CD14-positive monocyte (primary cell): ENCODE results near the gene KAZALD1. TPM values are rescaled to one million over a fixed set of nuclear protein-coding genes. Genes with fewer than 3 reads are reported as not detected.

Source experiments
- DNase-seq, 3 donors: peaks; one replicate each; pipeline ENCODE4 v3.0.0-alpha.2; 2011 to 2022
- H2AFZ ChIP-seq: 2 replicates; pipeline ENCODE4 v1.6.0; 2012; ENCODE audit warnings: mild to moderate bottlenecking, low read depth, low read length, inconsistent platforms; ENCODE audit not compliant: insufficient read depth, poor library complexity, severe bottlenecking
- H3K27ac ChIP-seq, 2 donors: 1 replicate in 1 of 2; 2 replicates in 1 of 2; pipeline ENCODE4 v1.5.1; 2012 to 2013; ENCODE audit warnings: low read length in 2 of 2, control low read depth in 1 of 2, inconsistent platforms in 1 of 2, low read depth in 1 of 2, mild to moderate bottlenecking in 1 of 2
- H3K27me3 ChIP-seq, 2 donors: one replicate each; pipeline versions ENCODE4 v1.6.0 to v1.6.1; 2011 to 2013; ENCODE audit warnings: low read length in 2 of 2; ENCODE audit not compliant: control insufficient read depth in 2 of 2, insufficient read depth in 2 of 2
- H3K36me3 ChIP-seq, 2 donors: replicated peaks in 1 of 2; 1 replicate in 1 of 2; 2 replicates in 1 of 2; pipeline versions ENCODE4 v1.5.1 to v1.6.1; 2012 to 2013; ENCODE audit warnings: low read length in 2 of 2, control low read depth in 1 of 2, inconsistent platforms in 1 of 2, mild to moderate bottlenecking in 1 of 2; ENCODE audit not compliant: insufficient read depth in 2 of 2, control insufficient read depth in 1 of 2
- H3K4me1 ChIP-seq, 2 donors: 1 replicate in 1 of 2; 2 replicates in 1 of 2; pipeline versions ENCODE4 v1.5.1 to v1.6.1; 2012 to 2013; ENCODE audit warnings: low read length in 2 of 2, control low read depth in 1 of 2, inconsistent platforms in 1 of 2, mild to moderate bottlenecking in 1 of 2, moderate library complexity in 1 of 2; ENCODE audit not compliant: insufficient read depth in 2 of 2, control insufficient read depth in 1 of 2
- H3K4me2 ChIP-seq: replicated peaks from 2 replicates; pipeline ENCODE3; 2012; ENCODE audit warnings: low read length, moderate library complexity, mild to moderate bottlenecking; ENCODE audit not compliant: poor library complexity, severe bottlenecking; ENCODE audit errors: extremely low read depth
- H3K4me3 ChIP-seq, 3 experiments: fragments of 200-600 bp in 1 of 3; sonication (generic) in 1 of 3; replicated peaks in 1 of 3; 1 replicate in 2 of 3; 2 replicates in 1 of 3; pipeline ENCODE4 v1.5.1; 2011 to 2013; ENCODE audit warnings: low read length in 3 of 3, mild to moderate bottlenecking in 3 of 3, control low read depth in 2 of 3, low read depth in 2 of 3, inconsistent platforms in 1 of 3, moderate library complexity in 1 of 3
- H3K79me2 ChIP-seq: 2 replicates; pipeline ENCODE4 v1.6.0; 2012; ENCODE audit warnings: mild to moderate bottlenecking, control low read depth, inconsistent platforms, low read length, moderate library complexity; ENCODE audit not compliant: insufficient read depth
- H3K9ac ChIP-seq: 2 replicates; pipeline ENCODE4 v1.6.0; 2017; ENCODE audit warnings: low read length, mild to moderate bottlenecking; ENCODE audit not compliant: insufficient read depth, poor library complexity, severe bottlenecking
- H3K9me3 ChIP-seq, 2 donors: replicated peaks in 1 of 2; 1 replicate in 1 of 2; 2 replicates in 1 of 2; pipeline versions ENCODE4 v1.5.1 to v1.6.1; 2012 to 2013; ENCODE audit warnings: low read length in 2 of 2, control low read depth in 1 of 2; ENCODE audit not compliant: control insufficient read depth in 1 of 2, insufficient read depth in 1 of 2
- H4K20me1 ChIP-seq: 2 replicates; pipeline ENCODE4 v1.6.0; 2012; ENCODE audit warnings: mild to moderate bottlenecking, low read length, control low read depth, moderate library complexity; ENCODE audit not compliant: insufficient read depth
- H3K27ac Mint-ChIP-seq, 7 donors: one replicate each; pipeline ENCODE4 v1.8.0; 2020; ENCODE audit warnings: mild to moderate bottlenecking in 7 of 7, mixed read lengths in 7 of 7, moderate library complexity in 6 of 7, inconsistent platforms in 2 of 7
- H3K27me3 Mint-ChIP-seq, 3 donors: one replicate each; pipeline ENCODE4 v1.8.0; 2021 to 2022; ENCODE audit warnings: low read depth in 3 of 3, mild to moderate bottlenecking in 3 of 3, mixed read lengths in 3 of 3, moderate library complexity in 3 of 3, inconsistent platforms in 1 of 3
- H3K36me3 Mint-ChIP-seq, 2 donors: one replicate each; pipeline ENCODE4 v1.8.0; 2020; ENCODE audit warnings: mixed read lengths in 2 of 2, inconsistent platforms in 1 of 2, mild to moderate bottlenecking in 1 of 2
- H3K4me1 Mint-ChIP-seq: one replicate; pipeline ENCODE4 v1.8.0; 2020; ENCODE audit warnings: mild to moderate bottlenecking, mixed read lengths
- H3K4me3 Mint-ChIP-seq, 2 donors: one replicate each; pipeline ENCODE4 v1.8.0; 2020; ENCODE audit warnings: mild to moderate bottlenecking in 2 of 2, mixed read lengths in 2 of 2, moderate library complexity in 1 of 2
- H3K9me3 Mint-ChIP-seq, 7 donors: one replicate each; pipeline ENCODE4 v1.8.0; 2020 to 2022; ENCODE audit warnings: mixed read lengths in 7 of 7, mild to moderate bottlenecking in 6 of 7, moderate library complexity in 6 of 7, inconsistent platforms in 2 of 7
- WGBS: methylation state at CpG from one replicate; pipeline ENCODE4 v1.1.5; 2013; ENCODE audit warnings: missing lambda C conversion rate; ENCODE audit not compliant: insufficient coverage; 5-methylcytosine and 5-hydroxymethylcytosine counted together
- intact Hi-C, 2 donors: fragments of 100-400 bp; cut with micrococcal nuclease; formaldehyde crosslinking; loops; one replicate each; pipeline versions ENCODE4 v1.15.0 to v1.15.1; 2023
- polyA plus RNA-seq, 3 donors: library from polyadenylated mRNA; depleted of rRNA in 1 of 3; unstranded in 2 of 3; stranded (reverse) in 1 of 3; fragments of 300-500 nt in 2 of 3; fragments of >200 nt in 1 of 3; fragmentation: Illumina TruSeq in 2 of 3; gene quantifications; 1 replicate in 2 of 3; 2 replicates in 1 of 3; pipeline ENCODE4 v1.2.3, GENCODE V29; 2012 to 2021
- TF ChIP-seq, protein P1 (sequence below): fragments of 200-600 bp; IDR thresholded peaks from one replicate; pipeline ENCODE4 v1.8.0; 2022; ENCODE audit warnings: antibody characterized with exemption, mild to moderate bottlenecking

KAZALD1 gene
- polyA plus RNA-seq, 3 donors: 0.15 to 6.6 (median 0.53) TPM

DNA sequence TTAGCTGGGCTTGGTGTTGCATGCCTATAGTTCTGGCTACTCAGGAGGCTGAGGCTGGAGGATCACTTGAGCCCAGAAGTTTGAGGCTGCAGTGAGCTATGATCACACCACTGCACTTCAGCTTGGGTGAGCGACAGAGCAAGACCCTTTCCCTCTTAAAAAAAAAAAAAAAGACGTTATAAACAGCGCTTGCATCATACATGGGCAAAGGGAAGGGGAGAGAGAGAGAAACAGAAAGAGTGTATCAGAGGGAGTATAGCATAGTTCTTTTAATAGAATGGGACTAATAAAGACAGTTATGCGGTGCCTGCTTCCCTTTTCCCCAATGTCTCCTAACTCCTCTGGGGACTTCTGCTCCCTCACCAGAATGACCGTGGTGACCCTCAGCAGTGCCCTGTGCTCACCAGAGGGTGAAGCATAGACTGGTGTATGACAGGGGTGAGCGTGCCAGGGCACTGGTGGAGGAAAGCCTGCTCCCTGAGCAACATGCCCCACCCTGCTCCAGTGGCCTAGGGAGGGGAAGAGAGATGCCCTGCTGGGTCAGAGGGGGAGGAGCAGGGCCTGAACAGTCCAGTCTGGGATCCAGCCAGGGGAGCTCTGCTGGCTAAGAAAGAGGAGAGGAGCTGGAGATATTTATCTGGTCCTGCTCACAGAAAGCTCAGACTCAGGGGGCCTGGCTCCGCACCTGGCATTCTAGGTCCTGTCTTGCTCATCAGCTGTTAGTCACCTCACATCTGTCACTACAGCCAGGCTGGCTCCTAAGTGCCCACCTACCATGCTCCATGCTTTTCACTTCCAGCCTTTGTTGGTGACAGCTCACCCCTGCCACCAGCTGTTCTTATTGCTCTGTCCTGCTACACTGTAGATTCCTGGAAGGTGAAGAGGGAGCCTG, 33.1 kb upstream of the KAZALD1 start:
- H3K27ac ChIP-seq: peak overlapping the region; percentile 5 to 30
- no peak overlapping the region for H3K9ac ChIP-seq
- no peaks in the 10 kb centered on the region for H4K20me1 ChIP-seq
- no peaks in the 10 kb centered on the region for H3K27me3 ChIP-seq
- no peaks in the 10 kb centered on the region for H3K36me3 ChIP-seq
- no peak overlapping the region for H2AFZ ChIP-seq
- peaks cover 44 to 61% of the 10 kb centered on the region in 2 donors for H3K4me1 ChIP-seq
- no peaks in the 10 kb centered on the region for H3K9me3 ChIP-seq
- no peak overlapping the region for H3K4me3 Mint-ChIP-seq
- H3K4me2 ChIP-seq: no peak overlapping the region
- 50% methylated on average over 2 of the region's 7 CpGs for WGBS
- peaks cover 2 to 10% (median 6%) of the 10 kb centered on the region in 3 donors for H3K27me3 Mint-ChIP-seq
- TF ChIP-seq, protein P1, sequence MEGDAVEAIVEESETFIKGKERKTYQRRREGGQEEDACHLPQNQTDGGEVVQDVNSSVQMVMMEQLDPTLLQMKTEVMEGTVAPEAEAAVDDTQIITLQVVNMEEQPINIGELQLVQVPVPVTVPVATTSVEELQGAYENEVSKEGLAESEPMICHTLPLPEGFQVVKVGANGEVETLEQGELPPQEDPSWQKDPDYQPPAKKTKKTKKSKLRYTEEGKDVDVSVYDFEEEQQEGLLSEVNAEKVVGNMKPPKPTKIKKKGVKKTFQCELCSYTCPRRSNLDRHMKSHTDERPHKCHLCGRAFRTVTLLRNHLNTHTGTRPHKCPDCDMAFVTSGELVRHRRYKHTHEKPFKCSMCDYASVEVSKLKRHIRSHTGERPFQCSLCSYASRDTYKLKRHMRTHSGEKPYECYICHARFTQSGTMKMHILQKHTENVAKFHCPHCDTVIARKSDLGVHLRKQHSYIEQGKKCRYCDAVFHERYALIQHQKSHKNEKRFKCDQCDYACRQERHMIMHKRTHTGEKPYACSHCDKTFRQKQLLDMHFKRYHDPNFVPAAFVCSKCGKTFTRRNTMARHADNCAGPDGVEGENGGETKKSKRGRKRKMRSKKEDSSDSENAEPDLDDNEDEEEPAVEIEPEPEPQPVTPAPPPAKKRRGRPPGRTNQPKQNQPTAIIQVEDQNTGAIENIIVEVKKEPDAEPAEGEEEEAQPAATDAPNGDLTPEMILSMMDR: no peak
- intact Hi-C loops: no loop called here
- H3K9me3 Mint-ChIP-seq: peaks cover 0 to 1% (median 0%) of the 10 kb centered on the region in 7 donors
- peaks cover 7% of the 10 kb centered on the region for H3K79me2 ChIP-seq
- peaks cover 0 to 2% of the 10 kb centered on the region in 2 donors for H3K36me3 Mint-ChIP-seq
- peaks cover 55% of the 10 kb centered on the region for H3K4me1 Mint-ChIP-seq
- DNase-seq: peak; percentile 60 to 88 (median 69)
- peak overlapping the region in 5 of 7 donors; percentile 35 to 63 (median 47) for H3K27ac Mint-ChIP-seq
- H3K4me3 ChIP-seq: no peak overlapping the region

DNA sequence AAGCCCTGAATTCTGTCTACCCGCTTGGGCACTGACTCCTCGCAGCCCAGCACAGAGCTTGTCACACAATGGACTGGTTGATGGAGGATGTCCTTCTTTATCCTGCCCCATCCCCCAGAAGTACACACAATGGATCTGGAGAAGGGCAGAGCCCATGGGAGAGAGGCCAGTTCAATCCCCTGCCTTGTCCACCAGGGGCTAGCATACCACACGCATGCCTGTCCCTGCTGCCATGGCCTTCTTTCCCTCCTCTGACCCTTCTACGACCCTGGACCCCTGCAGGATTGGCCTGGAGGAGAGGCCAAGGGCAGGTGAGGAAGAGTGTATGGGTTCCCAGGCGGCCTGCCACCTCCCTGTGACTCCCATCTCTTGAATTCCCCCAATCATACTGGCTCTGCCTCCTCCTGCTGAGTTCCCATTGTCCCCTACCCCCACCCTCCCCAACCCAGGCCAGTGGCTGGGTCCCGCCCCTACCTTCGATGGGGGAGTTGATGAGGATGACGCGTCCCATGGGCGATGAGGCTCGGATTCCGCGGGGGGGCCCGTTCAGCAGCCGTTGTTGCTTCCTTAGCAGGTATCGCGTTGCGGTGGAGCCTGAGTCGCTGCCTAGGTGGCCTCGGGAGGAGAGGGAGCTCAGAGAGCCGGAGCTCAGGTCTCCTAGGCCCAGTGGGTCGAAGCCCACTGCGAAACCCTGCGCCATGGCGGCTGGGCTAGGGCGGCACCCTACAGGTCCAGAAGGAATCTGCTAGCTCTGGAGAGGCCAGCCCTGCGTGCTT, 32.1 kb upstream of the KAZALD1 start:
- peak overlapping the region in 1 of 2 donors; percentile 30 for H3K27ac ChIP-seq
- DNase-seq: no peak
- H3K4me3 ChIP-seq: no peak overlapping the region
- WGBS: 73% methylated on average over 20 of the region's 27 CpGs
- no peaks in the 10 kb centered on the region for H3K9me3 ChIP-seq
- peaks cover 2 to 10% (median 6%) of the 10 kb centered on the region in 3 donors for H3K27me3 Mint-ChIP-seq
- H3K4me2 ChIP-seq: no peak overlapping the region
- peaks cover 57% of the 10 kb centered on the region for H3K4me1 Mint-ChIP-seq
- peaks cover 7% of the 10 kb centered on the region for H3K79me2 ChIP-seq
- H2AFZ ChIP-seq: no peak overlapping the region
- peaks cover under 1 to 4% of the 10 kb centered on the region in 2 donors for H3K36me3 ChIP-seq
- H3K27ac Mint-ChIP-seq: peak overlapping the region in 5 of 7 donors; percentile 2 to 59 (median 30)
- peaks cover 44 to 61% of the 10 kb centered on the region in 2 donors for H3K4me1 ChIP-seq
- no peak overlapping the region for H3K4me3 Mint-ChIP-seq
- TF ChIP-seq, protein P1: no peak
- intact Hi-C loops: no loop called here
- H3K9me3 Mint-ChIP-seq: peaks cover 0 to 1% (median 0%) of the 10 kb centered on the region in 7 donors
- H3K36me3 Mint-ChIP-seq: peaks cover 6 to 7% of the 10 kb centered on the region in 2 donors
- no peaks in the 10 kb centered on the region for H3K27me3 ChIP-seq
- no peak overlapping the region for H3K9ac ChIP-seq
- no peaks in the 10 kb centered on the region for H4K20me1 ChIP-seq
